Activated CD8-positive, alpha-beta memory T cell treated with anti-CD3 and anti-CD28 coated beads for 36 hours (primary cell): Measurements from ENCODE around the gene GFOD1. TPM values are rescaled to one million over a fixed set of nuclear protein-coding genes. Genes with fewer than 3 reads are reported as not detected.
"Not testable (repeated sequence)": the region's sequence is repeated elsewhere in the genome, so short reads cannot be mapped to it uniquely, and the experiment has no call there.

Experiments
- CTCF ChIA-PET: fragments of 350-600 bp; sonication (Branson Sonifier 250); formaldehyde crosslinking; loops from one replicate; lab custom pipeline; 2021; ENCODE audit warnings: antibody characterized with exemption; lab: Charles Lee
- POLR2A ChIA-PET: fragments of 350-600 bp; sonication (Branson Sonifier 250); formaldehyde crosslinking; loops from one replicate; lab custom pipeline; 2021; ENCODE audit warnings: antibody characterized with exemption; lab: Charles Lee
- total RNA-seq, 2 experiments: library from RNA; stranded (reverse); gene quantifications; one replicate each; pipeline ENCODE4 v1.2.3, GENCODE V29; 2021

Gene GFOD1
- total RNA-seq, 2 experiments from 2014 or later: 11.5 to 12.7 TPM

- POLR2A ChIA-PET: no interaction called here
- CTCF ChIA-PET: no interaction called here
Measured at GRCh38 chr6:13406781-13407180, 80.6 kb downstream of the GFOD1 start.

GRCh38 chr6:13405961-13406477, 81.4 kb downstream of the GFOD1 start:
- ChIA-PET CTCF (no interaction called here), POLR2A (no interaction called here)

GRCh38 chr6:13404892-13405254, 82.5 kb downstream of the GFOD1 start:
- CTCF ChIA-PET: no interaction called here
- POLR2A ChIA-PET: no interaction called here

- CTCF ChIA-PET: no interaction called here
- POLR2A ChIA-PET: no interaction called here
Measured at GRCh38 chr6:13404228-13404891, 83.0 kb downstream of the GFOD1 start.

GRCh38 chr6:13402711-13403110, 84.7 kb downstream of the GFOD1 start:
- ChIA-PET CTCF (interaction anchor here (1.0 kb wide), 1 partner anchor 25 kb away, joined by 3 read pairs; no protein-coding TSS in a partner anchor), POLR2A (no interaction called here)

GRCh38 chr6:13400772-13401171, 86.6 kb downstream of the GFOD1 start:
- ChIA-PET POLR2A (no interaction called here), CTCF (no interaction called here)

- POLR2A ChIA-PET: no interaction called here
- CTCF ChIA-PET: no interaction called here
Measured at GRCh38 chr6:13398421-13398994, 88.9 kb downstream of the GFOD1 start.

GRCh38 chr6:13398069-13398381, 89.4 kb downstream of the GFOD1 start:
- ChIA-PET POLR2A (no interaction called here), CTCF (no interaction called here)

GRCh38 chr6:13397359-13398068, 89.9 kb downstream of the GFOD1 start:
- CTCF ChIA-PET: no interaction called here

GRCh38 chr6:13396241-13396792, 91.1 kb downstream of the GFOD1 start:
- ChIA-PET POLR2A (no interaction called here), CTCF (no interaction called here)

More at GRCh38 chr6:13397359-13398068, 89.9 kb downstream of the GFOD1 start:
- POLR2A ChIA-PET: no interaction called here

- ChIA-PET POLR2A (no interaction called here), CTCF (no interaction called here)
Measured at GRCh38 chr6:13395272-13396237, 91.8 kb downstream of the GFOD1 start.

- CTCF ChIA-PET: interaction anchor here (1.2 kb wide), 1 partner anchor 36 kb away, joined by 3 read pairs; no protein-coding TSS in a partner anchor
- POLR2A ChIA-PET: no interaction called here
Measured at GRCh38 chr6:13392462-13392861, 94.9 kb downstream of the GFOD1 start.

- ChIA-PET CTCF (interaction anchor here (0.7 kb wide), 1 partner anchor 153 kb away, joined by 3 read pairs; no protein-coding TSS in a partner anchor), POLR2A (no interaction called here)
Measured at GRCh38 chr6:13391537-13391936, 95.9 kb downstream of the GFOD1 start.

- POLR2A ChIA-PET: no interaction called here
- CTCF ChIA-PET: interaction anchor here (0.7 kb wide), 1 partner anchor 154 kb away, joined by 3 read pairs; no protein-coding TSS in a partner anchor
Measured at GRCh38 chr6:13390658-13391057, 96.7 kb downstream of the GFOD1 start.

- POLR2A ChIA-PET, CTCF ChIA-PET: not testable (repeated sequence)
Measured at GRCh38 chr6:13389237-13389636, 98.2 kb downstream of the GFOD1 start.

- POLR2A ChIA-PET: not testable (repeated sequence)
Measured at GRCh38 chr6:13388769-13389168, 98.6 kb downstream of the GFOD1 start.

GRCh38 chr6:13384966-13385365, 102.4 kb downstream of the GFOD1 start:
- CTCF ChIA-PET: interaction anchor here (1.1 to 1.2 kb wide), 2 partner anchors 8 to 56 kb away, joined by 3 read pairs; no protein-coding TSS in a partner anchor
- POLR2A ChIA-PET: interaction anchor here (0.8 kb wide), 1 partner anchor 190 kb away, joined by 3 read pairs; the partner anchor contains the start of gene SIRT5

More at GRCh38 chr6:13388769-13389168, 98.6 kb downstream of the GFOD1 start:
- CTCF ChIA-PET: not testable (repeated sequence)

GRCh38 chr6:13384506-13384905, 102.9 kb downstream of the GFOD1 start:
- ChIA-PET CTCF (interaction anchor here (1.1 to 1.2 kb wide), 2 partner anchors 9 to 55 kb away, joined by 3 read pairs; no protein-coding TSS in a partner anchor), POLR2A (interaction anchor here (0.8 kb wide), 1 partner anchor 190 kb away, joined by 3 read pairs; the partner anchor contains the start of gene SIRT5)
